HG03558 (cell line): ENCODE results near the gene CFDP1.
"Not testable (repeated sequence)": the region's sequence is repeated elsewhere in the genome, so short reads cannot be mapped to it uniquely, and the experiment has no call there.

Experiments used
- ATAC-seq: cut with Tn5 transposase; IDR thresholded peaks from one replicate; pipeline ENCODE4 v1.9.1; 2021; ENCODE audit warnings: moderate number of reproducible peaks; ENCODE audit not compliant: unreplicated experiment; ENCODE audit errors: extremely low read depth

CFDP1 gene

GRCh38 chr16:75304521-75305363, 128.6 kb downstream of the CFDP1 start:
- no peak for ATAC-seq

DNA sequence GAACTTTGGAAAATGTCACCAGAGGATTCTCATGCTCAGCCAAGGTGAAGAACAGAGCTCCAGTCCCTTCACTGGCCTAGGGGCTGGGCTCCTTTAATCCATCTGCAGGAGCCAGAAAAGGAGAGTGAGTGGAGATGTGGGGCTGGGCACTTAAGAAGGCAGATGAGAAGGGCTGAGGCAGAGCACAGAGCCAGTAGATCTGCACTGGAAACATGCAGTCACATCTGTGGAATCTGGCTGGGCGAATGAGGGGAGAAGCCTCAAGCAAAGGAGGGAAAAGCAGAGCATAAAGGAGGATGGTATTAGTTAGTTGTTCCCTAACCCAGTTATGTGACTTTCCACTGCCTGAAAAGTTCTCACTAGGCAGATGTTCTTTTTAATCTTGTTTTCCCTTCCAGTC, 131.5 kb downstream of the CFDP1 start:
- ATAC-seq = no peak

GRCh38 chr16:75298267-75298666, 135.0 kb downstream of the CFDP1 start:
- ATAC-seq = no peak

DNA sequence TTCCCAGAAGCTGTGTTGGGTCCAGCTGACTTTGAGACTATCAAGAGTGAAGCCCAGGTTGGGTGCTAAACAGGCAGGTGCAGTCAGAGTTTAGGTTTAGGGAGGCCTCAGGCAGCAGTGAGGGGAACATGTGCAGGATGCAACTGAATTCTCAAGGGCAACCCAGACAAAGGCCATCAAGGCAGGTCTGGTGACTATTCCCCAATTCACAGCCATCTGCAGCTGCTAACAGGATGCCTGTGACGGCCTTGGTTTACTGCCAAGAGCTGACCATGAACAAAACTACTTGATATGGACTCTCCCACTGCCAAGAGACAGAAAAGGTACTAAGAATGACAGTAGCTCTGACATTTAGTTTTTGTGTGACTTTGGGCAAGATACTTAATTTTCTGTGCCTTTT, 136.7 kb downstream of the CFDP1 start:
- ATAC-seq = no peak

GRCh38 chr16:75294773-75295459, 138.4 kb downstream of the CFDP1 start:
- ATAC-seq = no peak

DNA sequence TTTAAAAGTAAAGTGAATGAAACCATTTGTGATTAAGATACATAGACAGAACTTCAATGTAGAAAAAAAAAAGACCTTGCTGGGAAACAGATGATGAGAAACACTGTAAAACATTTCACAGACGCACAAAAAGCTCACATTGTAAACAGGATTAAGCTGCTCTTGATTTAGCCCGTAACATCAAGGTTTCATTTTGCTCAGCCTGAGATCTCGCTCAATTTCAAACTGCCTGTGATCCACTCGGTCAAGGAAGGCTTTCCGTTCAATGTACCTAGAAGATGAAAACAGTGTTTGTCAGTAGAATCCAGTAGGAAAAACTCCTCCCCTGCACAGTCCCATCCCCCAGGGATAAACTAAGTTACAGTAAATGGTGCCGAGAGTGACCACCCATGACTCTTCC, 139.5 kb downstream of the CFDP1 start:
- no peak for ATAC-seq

DNA sequence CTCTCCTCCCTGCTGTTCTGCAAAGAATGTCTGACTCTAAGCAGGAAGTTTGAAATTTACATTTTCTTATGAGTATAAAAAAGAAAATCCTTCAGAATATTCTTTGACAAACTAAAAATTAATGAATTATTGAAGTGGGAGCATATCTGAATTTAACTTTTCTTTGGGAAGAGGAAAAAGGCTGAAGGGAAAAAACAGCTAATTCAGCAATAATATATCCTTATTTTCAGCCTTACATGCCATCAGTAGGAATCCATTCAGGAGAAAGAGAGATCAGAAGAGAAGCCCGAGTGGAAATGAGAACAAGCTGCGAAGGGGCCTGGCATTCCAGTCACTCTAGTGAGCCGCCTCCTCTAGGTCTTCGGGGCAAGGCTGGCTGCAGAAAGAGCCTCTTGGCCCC, 140.1 kb downstream of the CFDP1 start:
- no peak for ATAC-seq

DNA sequence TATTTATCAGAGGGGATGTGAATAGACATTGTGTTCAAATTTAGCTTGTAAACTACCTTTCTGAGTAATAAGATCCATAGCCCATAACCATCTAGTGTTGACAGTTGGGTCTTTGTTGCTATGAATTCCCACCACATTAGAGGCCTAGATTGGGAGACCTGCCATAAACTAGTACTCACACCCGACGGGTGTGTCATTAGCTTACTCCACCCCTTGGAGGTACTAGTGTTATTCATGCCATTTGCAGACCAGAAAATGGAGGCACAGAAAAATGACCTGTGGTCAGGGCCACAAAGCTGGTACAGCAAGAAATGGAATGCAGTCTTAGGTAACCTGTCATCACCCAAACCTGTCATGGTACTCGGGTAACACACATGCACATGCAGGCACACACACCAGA, 140.6 kb downstream of the CFDP1 start:
- ATAC-seq = no peak

DNA sequence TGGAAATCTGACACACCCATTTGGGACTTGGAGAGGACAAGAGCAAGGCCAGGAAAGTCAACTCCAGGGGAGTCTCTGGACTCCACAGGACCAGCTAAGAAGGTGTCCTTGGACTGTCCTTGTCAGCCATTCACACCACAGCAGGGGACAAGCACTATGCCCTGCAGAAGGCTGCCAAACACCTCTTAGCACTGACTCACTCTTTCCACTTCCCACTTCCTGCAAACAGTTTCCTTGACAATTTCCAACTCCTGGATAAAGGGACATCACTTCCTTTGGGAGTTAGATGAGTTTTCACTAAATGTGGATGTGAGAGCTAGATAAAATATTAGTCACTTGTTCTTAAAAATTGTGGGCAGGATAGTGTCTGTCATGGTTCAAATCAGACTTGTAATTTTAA, 144.1 kb downstream of the CFDP1 start:
- no peak for ATAC-seq

DNA sequence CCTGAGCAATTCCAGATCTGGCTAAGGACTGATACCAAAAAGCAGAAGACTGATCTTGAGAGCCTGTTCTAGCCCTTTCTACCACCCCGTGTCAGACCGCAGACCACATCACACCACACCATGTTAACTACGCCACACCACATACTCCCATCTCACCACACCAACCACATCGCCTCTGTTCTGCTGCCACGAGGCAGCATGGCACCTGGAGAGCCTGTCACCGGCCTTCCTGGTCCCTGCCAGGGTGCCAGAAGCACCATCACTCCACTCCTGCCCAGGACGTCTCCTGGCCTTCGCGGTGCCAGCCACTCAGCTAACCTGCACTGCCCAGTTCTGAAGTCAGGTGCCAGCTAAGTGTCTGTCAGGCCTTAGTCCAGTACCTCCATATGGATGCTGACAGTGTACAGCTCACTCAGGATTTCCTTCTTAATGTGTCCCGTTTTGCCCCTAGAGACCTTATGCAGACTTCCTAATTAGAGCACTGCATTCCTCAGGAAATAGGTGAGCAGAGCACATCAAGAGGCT, 144.6 kb downstream of the CFDP1 start:
- no peak for ATAC-seq

DNA sequence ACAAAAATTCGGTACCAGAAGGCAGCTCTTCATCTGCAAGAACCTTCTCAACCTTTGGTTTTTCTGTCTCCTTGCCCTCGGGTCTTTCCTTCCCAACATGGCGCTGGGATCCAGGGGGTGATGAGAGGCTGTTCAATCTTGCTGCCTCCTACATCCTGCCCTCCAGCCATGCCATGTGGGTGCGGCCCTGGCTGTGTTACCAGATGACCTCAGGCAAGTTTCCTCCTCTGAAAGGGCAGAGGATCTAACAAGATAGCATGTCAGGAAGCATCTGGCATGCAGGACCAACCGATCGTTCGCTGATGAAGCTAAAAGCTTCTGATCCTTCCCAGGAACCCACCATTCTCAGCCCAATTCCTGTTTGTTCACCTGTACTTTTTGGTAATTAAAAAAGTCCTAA, 145.1 kb downstream of the CFDP1 start:
- no peak for ATAC-seq

DNA sequence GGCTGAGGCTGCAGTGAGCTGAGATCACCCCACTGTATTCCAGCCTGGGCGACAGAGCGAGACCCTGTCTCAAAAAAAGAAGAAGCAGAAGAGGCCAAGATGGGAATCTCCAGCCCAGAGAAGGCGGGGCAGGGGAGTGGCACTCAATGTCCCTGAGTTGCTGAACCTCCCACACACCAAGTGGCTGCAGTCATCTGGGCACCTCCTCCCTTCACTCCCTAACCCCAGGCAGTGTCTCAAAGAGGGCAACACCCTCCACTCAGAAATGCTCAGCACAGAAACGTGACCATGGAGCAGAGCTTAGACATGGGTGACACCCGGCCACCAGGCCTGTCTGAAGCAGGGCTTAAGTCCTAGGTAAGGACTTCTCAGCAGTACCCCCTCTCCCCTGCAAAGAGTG, 145.6 kb downstream of the CFDP1 start:
- ATAC-seq = no peak

- ATAC-seq = no peak
Measured at GRCh38 chr16:75286389-75286788, 146.9 kb downstream of the CFDP1 start.

GRCh38 chr16:75282466-75283281, 150.6 kb downstream of the CFDP1 start:
- ATAC-seq = no peak

DNA sequence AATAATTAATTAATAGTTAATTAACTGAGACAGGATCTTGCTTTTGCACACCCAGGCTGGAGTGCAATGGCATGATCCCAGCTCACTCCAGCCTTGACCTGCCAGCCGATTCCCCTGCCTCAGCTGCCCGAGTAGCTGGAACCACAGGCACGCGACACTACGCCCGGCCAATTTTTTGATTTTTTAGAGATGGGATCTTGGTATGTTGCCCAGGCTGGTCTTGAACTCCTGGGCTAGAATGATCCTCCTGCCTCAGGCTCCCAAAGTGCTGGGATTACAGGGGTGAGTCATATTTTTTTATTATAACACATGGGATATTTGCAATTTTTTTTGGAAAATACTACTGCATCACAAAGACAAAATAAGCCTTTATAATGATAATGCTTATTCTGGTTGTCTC, 151.5 kb downstream of the CFDP1 start:
- no peak for ATAC-seq

DNA sequence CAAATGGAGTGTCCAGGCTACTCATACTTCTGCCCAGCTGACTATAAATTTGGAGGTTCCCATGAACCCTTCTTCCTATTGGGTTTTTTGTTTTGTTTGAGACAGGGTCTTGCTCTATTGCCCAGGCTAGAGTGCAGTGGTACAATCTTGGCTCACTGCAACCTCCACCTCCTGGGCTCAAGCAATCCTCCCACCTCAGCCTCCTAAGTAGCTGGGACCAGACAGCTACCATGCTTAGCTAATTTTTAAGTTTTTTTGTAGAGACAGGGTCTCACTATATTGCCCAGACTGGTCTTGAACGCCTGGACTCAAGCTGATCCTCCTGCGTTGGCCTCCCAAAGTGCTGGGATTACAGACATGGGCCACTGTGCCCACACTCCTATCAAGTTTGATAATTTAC, 152.3 kb downstream of the CFDP1 start:
- not testable (repeated sequence) for ATAC-seq

GRCh38 chr16:75280331-75280804, 152.9 kb downstream of the CFDP1 start:
- no peak for ATAC-seq

DNA sequence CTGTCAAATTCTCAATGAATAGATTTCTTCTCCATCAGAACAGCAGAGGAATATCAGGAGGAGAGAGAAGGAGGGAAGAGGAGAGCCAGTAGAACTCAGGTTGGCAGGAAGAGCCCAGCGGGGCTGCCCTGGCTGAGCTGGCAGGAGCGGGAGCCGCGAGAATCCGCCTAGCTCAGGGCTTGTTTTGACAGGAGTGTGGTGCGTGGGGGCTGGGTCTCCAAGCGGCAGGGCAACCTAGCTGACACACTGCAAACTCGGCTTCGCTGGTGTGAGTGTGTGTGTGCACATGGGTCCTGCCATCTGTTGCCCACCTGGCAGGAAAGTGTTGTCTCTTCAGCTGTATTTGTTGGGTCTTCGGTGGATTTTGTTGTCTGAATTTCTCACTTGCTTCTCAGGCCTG, 154.0 kb downstream of the CFDP1 start:
- ATAC-seq = no peak

DNA sequence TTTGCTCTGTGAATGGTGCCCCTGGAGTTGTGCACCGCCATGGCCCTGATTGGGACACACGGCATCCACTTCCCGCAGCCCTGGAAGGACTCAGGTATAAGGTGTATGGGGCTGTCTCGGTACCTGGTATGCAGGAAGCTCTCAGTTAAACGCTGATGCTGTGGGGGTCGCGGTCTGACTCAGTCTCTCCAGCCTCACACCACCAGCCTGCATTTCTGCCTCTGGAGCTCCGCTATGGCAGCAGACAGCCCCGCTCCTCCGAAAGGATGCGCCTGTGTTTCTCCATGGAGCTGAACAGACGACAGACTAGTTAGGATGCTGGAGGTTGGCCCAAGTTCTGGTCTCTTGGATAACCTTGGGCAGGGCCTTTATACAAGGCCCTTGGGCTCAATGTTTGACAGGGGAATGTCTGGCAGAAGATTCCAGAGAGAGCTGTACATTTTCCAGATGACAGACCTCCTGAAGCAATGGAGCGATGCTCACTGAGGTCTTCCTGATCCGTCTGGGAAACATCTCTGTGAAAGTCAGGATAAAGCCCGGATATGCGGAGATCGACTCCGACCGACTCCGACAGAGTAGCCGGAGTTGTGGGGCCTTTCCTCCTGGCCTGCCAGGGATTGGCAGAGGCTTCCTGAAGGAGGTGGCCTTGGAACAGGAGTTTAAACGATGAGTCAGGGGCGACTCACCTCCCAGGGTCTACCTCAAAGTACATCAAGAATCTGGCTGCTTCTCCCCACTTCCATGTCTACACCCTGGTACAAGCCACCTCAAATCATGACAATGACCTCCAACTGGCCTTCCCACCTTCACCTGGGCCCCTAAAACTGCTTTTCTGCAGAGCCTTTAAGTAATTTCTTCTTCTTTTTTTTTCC, 160.0 kb downstream of the CFDP1 start:
- ATAC-seq = no peak

- ATAC-seq = not testable (repeated sequence)
Measured at GRCh38 chr16:75272629-75273028, 160.7 kb downstream of the CFDP1 start.
